Mesenchymal stem cell (in vitro differentiated cells and primary cell): ENCODE results near the gene ZNF365.
A peak's percentile ranks its signal among the peaks of the same experiment; 100 is the strongest.

Experiments used
- DNase-seq: peaks from one replicate; pipeline ENCODE4 v3.0.0-alpha.2; 2013
- H2AFZ ChIP-seq: one replicate; pipeline ENCODE4 v1.6.1; 2013; ENCODE audit warnings: low read depth, mild to moderate bottlenecking, control low read depth, inconsistent platforms, low read length, moderate library complexity
- H2AK5ac ChIP-seq: 2 replicates; pipeline ENCODE4 v1.6.1; 2013; ENCODE audit warnings: low read length, moderate library complexity, mild to moderate bottlenecking, inconsistent platforms; ENCODE audit not compliant: severe bottlenecking
- H2BK120ac ChIP-seq: one replicate; pipeline ENCODE4 v1.6.1; 2013; ENCODE audit warnings: low read depth, mild to moderate bottlenecking, inconsistent platforms, low read length, moderate library complexity
- H2BK12ac ChIP-seq, 2 experiments: one replicate each; pipeline ENCODE4 v1.6.1; 2013; ENCODE audit warnings: inconsistent platforms in 2 of 2, low read length in 2 of 2, mild to moderate bottlenecking in 2 of 2, moderate library complexity in 2 of 2, control low read depth in 1 of 2
- H2BK15ac ChIP-seq: one replicate; pipeline ENCODE4 v1.6.1; 2013; ENCODE audit warnings: mild to moderate bottlenecking, low read depth, inconsistent platforms; ENCODE audit not compliant: poor library complexity, severe bottlenecking
- H2BK5ac ChIP-seq: 2 replicates; pipeline ENCODE4 v1.6.1; 2013; ENCODE audit warnings: low read depth, mild to moderate bottlenecking, low read length, control low read depth, inconsistent platforms; ENCODE audit not compliant: poor library complexity, severe bottlenecking
- H3K14ac ChIP-seq, 2 experiments: one replicate each; pipeline ENCODE4 v1.6.1; 2013; ENCODE audit warnings: inconsistent platforms in 2 of 2, low read length in 2 of 2, control low read depth in 1 of 2, mild to moderate bottlenecking in 1 of 2, moderate library complexity in 1 of 2
- H3K18ac ChIP-seq, 2 experiments: one replicate each; pipeline ENCODE4 v1.6.1; 2013; ENCODE audit warnings: inconsistent platforms in 2 of 2, low read length in 2 of 2, control low read depth in 1 of 2, low read depth in 1 of 2, mild to moderate bottlenecking in 1 of 2
- H3K23ac ChIP-seq, 2 experiments: one replicate each; pipeline ENCODE4 v1.6.1; 2013; ENCODE audit warnings: inconsistent platforms in 2 of 2, low read length in 2 of 2, mild to moderate bottlenecking in 2 of 2, moderate library complexity in 2 of 2, control low read depth in 1 of 2
- H3K27ac ChIP-seq: 2 replicates; pipeline ENCODE4 v1.5.1; 2013; ENCODE audit warnings: mild to moderate bottlenecking, moderate library complexity, low read length, control low read depth, inconsistent platforms; ENCODE audit not compliant: poor library complexity, severe bottlenecking
- H3K27me3 ChIP-seq, 2 experiments: 2 replicates each; pipeline versions ENCODE4 v1.6.1 to v1.7.0; 2013; ENCODE audit warnings: low read length in 2 of 2, mild to moderate bottlenecking in 2 of 2, moderate library complexity in 2 of 2, control low read depth in 1 of 2, inconsistent platforms in 1 of 2; ENCODE audit not compliant: control insufficient read depth in 1 of 2, insufficient read depth in 1 of 2
- H3K36me3 ChIP-seq, 2 experiments: 2 replicates each; pipeline versions ENCODE4 v1.6.1 to v1.7.0; 2013; ENCODE audit warnings: low read length in 2 of 2, control low read depth in 1 of 2, inconsistent platforms in 1 of 2, low read depth in 1 of 2, mild to moderate bottlenecking in 1 of 2; ENCODE audit not compliant: insufficient read depth in 2 of 2, control insufficient read depth in 1 of 2
- H3K4ac ChIP-seq, 2 experiments: one replicate each; pipeline ENCODE4 v1.6.1; 2013; ENCODE audit warnings: inconsistent platforms in 2 of 2, low read length in 2 of 2, mild to moderate bottlenecking in 2 of 2, moderate library complexity in 2 of 2, control low read depth in 1 of 2, low read depth in 1 of 2
- H3K4me1 ChIP-seq: 2 replicates; pipeline ENCODE4 v1.6.1; 2013; ENCODE audit warnings: low read depth, low read length, control low read depth; ENCODE audit not compliant: control insufficient read depth, insufficient read depth
- H3K4me2 ChIP-seq: 2 replicates; pipeline ENCODE4 v1.6.1; 2013; ENCODE audit warnings: low read length, mild to moderate bottlenecking, inconsistent platforms; ENCODE audit not compliant: poor library complexity, severe bottlenecking
- H3K4me3 ChIP-seq, 2 experiments: 2 replicates each; pipeline versions ENCODE4 v1.5.1 to v1.7.0; 2013; ENCODE audit warnings: low read length in 2 of 2, mild to moderate bottlenecking in 2 of 2, control low read depth in 1 of 2, low read depth in 1 of 2; ENCODE audit not compliant: insufficient read depth in 1 of 2
- H3K79me1 ChIP-seq: replicated peaks from 2 replicates; pipeline ENCODE4 v1.6.1; 2013; ENCODE audit warnings: mild to moderate bottlenecking, control low read depth, low read length, inconsistent platforms; ENCODE audit not compliant: poor library complexity, severe bottlenecking
- H3K9ac ChIP-seq: 2 replicates; pipeline ENCODE4 v1.7.0; 2013; ENCODE audit warnings: mild to moderate bottlenecking, low read length, moderate library complexity
- H3K9me3 ChIP-seq: 2 replicates; pipeline ENCODE4 v1.7.0; 2013; ENCODE audit warnings: mild to moderate bottlenecking, low read length; ENCODE audit not compliant: control insufficient read depth
- H4K8ac ChIP-seq: one replicate; pipeline ENCODE4 v1.6.1; 2013; ENCODE audit warnings: inconsistent platforms, mild to moderate bottlenecking, low read length, moderate library complexity
- H4K91ac ChIP-seq: one replicate; pipeline ENCODE4 v1.6.1; 2013; ENCODE audit warnings: mild to moderate bottlenecking, low read length, inconsistent platforms
- WGBS: methylation state at CpG from one replicate; pipeline ENCODE4 v1.1.7; 2013; ENCODE audit warnings: mixed read lengths; 5-methylcytosine and 5-hydroxymethylcytosine counted together

ZNF365 gene

DNA sequence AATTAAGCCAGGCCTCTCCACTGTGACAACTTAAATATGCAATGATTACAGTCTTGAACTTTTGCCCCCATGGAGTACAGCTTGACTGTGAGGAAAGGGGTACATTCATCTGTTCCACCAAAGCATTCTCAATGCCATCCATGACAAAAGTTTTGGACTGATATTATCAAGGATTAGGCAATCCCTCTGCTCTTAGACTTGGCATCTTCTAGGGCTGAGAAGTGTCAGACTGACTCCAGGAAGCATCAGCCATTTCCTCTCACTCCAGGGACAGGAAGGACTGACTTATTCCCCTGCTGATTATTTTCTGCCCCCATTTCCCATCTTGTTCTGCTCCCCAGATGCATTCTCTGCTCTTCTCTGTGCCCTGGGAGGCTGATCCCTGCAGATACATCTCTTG, 69.7 kb downstream of the ZNF365 start:
- no peaks in the 10 kb centered on the region for H3K27me3 ChIP-seq
- no peak overlapping the region for H3K4me2 ChIP-seq
- H2BK12ac ChIP-seq, result no peak overlapping the region
- no peak overlapping the region for H3K27ac ChIP-seq
- H3K79me1 ChIP-seq, result no peaks in the 10 kb centered on the region
- H2AK5ac ChIP-seq, result peak overlapping the region; percentile 47
- peaks cover 5% of the 10 kb centered on the region for H3K9me3 ChIP-seq
- no peak overlapping the region for H2AFZ ChIP-seq
- no peak overlapping the region for H3K14ac ChIP-seq
- H2BK15ac ChIP-seq, result no peak overlapping the region
- no peaks in the 10 kb centered on the region for H3K4me1 ChIP-seq
- no peaks in the 10 kb centered on the region for H3K36me3 ChIP-seq
- no peak overlapping the region for H2BK5ac ChIP-seq
- DNase-seq, result no peak
- no peak overlapping the region for H3K9ac ChIP-seq
- H3K18ac ChIP-seq, result peak overlapping the region; percentile 49 to 66
- H3K23ac ChIP-seq, result no peak overlapping the region
- H3K4ac ChIP-seq, result peak overlapping the region in 1 of 2 experiments; percentile 37
- no peak overlapping the region for H2BK120ac ChIP-seq
- H3K4me3 ChIP-seq, result no peak overlapping the region
- H4K91ac ChIP-seq, result no peak overlapping the region
- H4K8ac ChIP-seq, result no peak overlapping the region

DNA sequence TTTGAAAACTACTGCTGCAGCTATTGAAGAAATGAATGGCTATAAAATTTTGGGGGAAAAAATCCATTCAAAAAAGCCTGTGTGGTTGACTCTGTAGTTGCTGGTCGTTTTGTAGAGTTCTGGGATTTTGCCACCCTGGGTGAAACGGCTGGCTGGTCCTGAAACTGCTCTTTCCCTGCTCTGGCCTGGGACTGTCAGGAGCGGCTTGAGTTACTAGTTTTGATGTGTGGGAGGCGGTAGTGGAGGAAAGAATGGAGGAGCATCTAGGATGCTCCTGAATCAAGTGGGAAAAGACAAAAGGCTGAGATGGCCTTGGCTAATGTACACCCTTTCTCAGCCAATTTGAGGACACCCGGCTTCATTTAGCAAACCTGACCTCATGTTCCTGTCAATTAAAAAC, 72.5 kb downstream of the ZNF365 start:
- Histone ChIP-seq H3K18ac (no peak overlapping the region), H4K8ac (no peak overlapping the region), H4K91ac (no peak overlapping the region), H2AK5ac (no peak overlapping the region), H3K36me3 (no peaks in the 10 kb centered on the region), H3K4me2 (no peak overlapping the region), H3K9ac (no peak overlapping the region), H3K4ac (no peak overlapping the region), H3K4me1 (no peaks in the 10 kb centered on the region), H3K9me3 (no peaks in the 10 kb centered on the region), H3K27me3 (no peaks in the 10 kb centered on the region), H2BK120ac (no peak overlapping the region), H3K23ac (no peak overlapping the region), H2AFZ (no peak overlapping the region), H2BK5ac (no peak overlapping the region), H3K79me1 (no peaks in the 10 kb centered on the region), H3K27ac (no peak overlapping the region), H3K14ac (no peak overlapping the region), H2BK12ac (peak overlapping the region in 1 of 2 experiments; percentile 54), H2BK15ac (no peak overlapping the region), H3K4me3 (no peak overlapping the region)
- no peak for DNase-seq
- 84% methylated on average over 5 of the region's 5 CpGs for WGBS

DNA sequence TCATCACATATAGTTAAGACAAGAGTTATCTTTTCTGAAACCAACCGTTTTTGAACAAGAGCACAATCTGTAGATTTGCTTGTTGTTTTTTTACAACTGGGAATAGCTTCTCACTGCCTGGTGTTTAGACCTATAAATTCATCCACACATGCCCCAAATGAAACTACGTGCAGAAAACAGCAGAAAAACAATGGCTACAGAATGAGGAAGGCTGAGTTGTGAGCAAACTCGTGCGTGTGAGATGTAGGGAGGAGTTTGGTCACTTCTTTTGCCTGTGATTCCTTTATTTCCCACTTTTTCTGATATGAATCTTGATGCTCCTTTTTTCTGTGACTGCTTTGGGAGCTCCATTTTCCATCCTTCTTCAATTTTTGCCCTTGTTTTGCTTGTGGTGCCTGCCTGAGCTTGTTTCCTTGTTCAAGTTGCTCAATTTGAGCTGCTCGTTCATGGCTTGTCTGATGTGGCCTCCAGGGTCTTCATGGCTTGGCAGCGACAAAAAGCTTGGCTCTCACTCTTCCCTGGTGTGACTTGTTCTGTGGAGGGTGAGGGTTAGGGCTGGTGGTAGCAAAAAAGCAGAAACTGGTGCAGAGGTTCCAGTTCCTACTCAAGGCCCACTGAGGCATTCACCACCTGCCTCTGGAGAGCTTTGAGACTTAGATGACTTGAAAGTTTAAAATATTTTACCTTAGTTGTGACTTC, 76.9 kb downstream of the ZNF365 start:
- Histone ChIP-seq H2BK120ac (no peak overlapping the region), H3K4ac (no peak overlapping the region), H3K4me3 (no peak overlapping the region), H3K23ac (no peak overlapping the region), H3K27ac (no peak overlapping the region), H2AFZ (no peak overlapping the region), H2BK12ac (peak overlapping the region in 1 of 2 experiments; percentile 33), H3K14ac (no peak overlapping the region), H3K36me3 (no peaks in the 10 kb centered on the region), H3K4me2 (no peak overlapping the region), H2BK5ac (no peak overlapping the region), H2BK15ac (no peak overlapping the region), H3K18ac (peak overlapping the region; percentile 18 to 59), H3K4me1 (peaks cover 2% of the 10 kb centered on the region), H2AK5ac (no peak overlapping the region), H4K8ac (no peak overlapping the region), H4K91ac (no peak overlapping the region), H3K9ac (no peak overlapping the region), H3K79me1 (no peaks in the 10 kb centered on the region), H3K27me3 (no peaks in the 10 kb centered on the region), H3K9me3 (no peaks in the 10 kb centered on the region)
- DNase-seq, result no peak
- WGBS, result 94% methylated on average over 5 of the region's 6 CpGs

DNA sequence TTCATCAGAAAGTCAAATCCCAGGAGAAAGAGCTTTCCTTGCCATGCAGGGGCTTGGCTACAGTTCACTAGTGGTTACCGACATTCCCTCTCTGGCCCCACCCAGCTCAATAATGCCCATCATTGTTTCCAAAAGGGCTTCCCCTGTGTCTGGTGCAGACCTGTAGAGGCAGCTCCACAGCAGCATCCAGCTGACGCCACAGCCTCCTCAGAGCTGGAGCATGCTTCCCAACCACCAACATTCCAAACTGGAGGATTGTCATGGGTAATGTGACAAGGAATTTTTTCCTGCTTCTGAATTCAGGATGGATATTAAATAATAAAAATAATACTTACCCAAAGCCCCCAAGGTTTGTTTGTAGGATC, 77.4 kb downstream of the ZNF365 start:
- no peaks in the 10 kb centered on the region for H3K36me3 ChIP-seq
- no peak overlapping the region for H3K4me2 ChIP-seq
- H3K27me3 ChIP-seq, result no peaks in the 10 kb centered on the region
- H3K4me3 ChIP-seq, result no peak overlapping the region
- H3K18ac ChIP-seq, result peak overlapping the region; percentile 3 to 18
- 94% methylated on average over 1 of the region's 2 CpGs for WGBS
- H2BK5ac ChIP-seq, result no peak overlapping the region
- no peak overlapping the region for H3K9ac ChIP-seq
- H3K27ac ChIP-seq, result no peak overlapping the region
- H3K23ac ChIP-seq, result no peak overlapping the region
- H3K4me1 ChIP-seq, result peaks cover 2% of the 10 kb centered on the region
- no peak overlapping the region for H3K4ac ChIP-seq
- no peaks in the 10 kb centered on the region for H3K9me3 ChIP-seq
- H2BK120ac ChIP-seq, result no peak overlapping the region
- H4K91ac ChIP-seq, result no peak overlapping the region
- DNase-seq, result no peak
- H2BK15ac ChIP-seq, result no peak overlapping the region
- H2AFZ ChIP-seq, result no peak overlapping the region
- H2BK12ac ChIP-seq, result no peak overlapping the region
- H4K8ac ChIP-seq, result no peak overlapping the region
- H3K79me1 ChIP-seq, result no peaks in the 10 kb centered on the region
- H2AK5ac ChIP-seq, result no peak overlapping the region
- H3K14ac ChIP-seq, result no peak overlapping the region
